Measurements from ENCODE around the gene SRPK2.
A peak's percentile ranks its signal among the peaks of the same experiment; 100 is the strongest.
"Not testable (repeated sequence)": the region's sequence is repeated elsewhere in the genome, so short reads cannot be mapped to it uniquely, and the experiment has no call there.

SRPK2 gene

DNA sequence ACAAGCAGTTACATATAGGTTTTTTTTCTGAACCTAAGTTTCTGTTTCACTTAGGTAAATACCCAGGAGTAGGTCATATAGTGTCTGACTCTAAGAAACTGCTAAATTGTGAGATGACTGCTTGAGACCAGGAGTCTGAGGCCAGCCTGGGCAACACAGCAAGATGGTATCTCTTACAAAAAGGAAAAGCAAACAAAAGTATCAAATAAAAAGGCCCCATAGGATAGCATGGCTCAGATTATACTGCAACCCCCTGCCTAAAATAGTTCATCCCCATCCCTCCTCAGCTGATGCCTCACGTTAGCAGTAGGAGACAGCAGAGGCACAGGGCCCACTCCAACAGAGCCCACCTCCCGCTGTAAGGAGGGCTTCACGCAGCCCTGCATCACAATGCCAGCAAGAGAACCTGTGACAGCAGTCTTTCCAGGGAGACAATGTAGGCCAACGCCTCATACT lies 90.3 kb downstream of the SRPK2 start:
- DNase-seq (ENCODE audit: low spot score): peak; percentile 67
- in situ Hi-C loops (cut with MboI; ENCODE audit: low sequenced_read_pairs, unreplicated experiment): no loop called here
- TF ChIP-seq, protein P1, sequence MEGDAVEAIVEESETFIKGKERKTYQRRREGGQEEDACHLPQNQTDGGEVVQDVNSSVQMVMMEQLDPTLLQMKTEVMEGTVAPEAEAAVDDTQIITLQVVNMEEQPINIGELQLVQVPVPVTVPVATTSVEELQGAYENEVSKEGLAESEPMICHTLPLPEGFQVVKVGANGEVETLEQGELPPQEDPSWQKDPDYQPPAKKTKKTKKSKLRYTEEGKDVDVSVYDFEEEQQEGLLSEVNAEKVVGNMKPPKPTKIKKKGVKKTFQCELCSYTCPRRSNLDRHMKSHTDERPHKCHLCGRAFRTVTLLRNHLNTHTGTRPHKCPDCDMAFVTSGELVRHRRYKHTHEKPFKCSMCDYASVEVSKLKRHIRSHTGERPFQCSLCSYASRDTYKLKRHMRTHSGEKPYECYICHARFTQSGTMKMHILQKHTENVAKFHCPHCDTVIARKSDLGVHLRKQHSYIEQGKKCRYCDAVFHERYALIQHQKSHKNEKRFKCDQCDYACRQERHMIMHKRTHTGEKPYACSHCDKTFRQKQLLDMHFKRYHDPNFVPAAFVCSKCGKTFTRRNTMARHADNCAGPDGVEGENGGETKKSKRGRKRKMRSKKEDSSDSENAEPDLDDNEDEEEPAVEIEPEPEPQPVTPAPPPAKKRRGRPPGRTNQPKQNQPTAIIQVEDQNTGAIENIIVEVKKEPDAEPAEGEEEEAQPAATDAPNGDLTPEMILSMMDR (IDR thresholded peaks at IDR 0.05; ENCODE audit: borderline replicate concordance, control extremely low read depth, extremely low read depth, insufficient read depth, missing control alignments): no peak

- no peak for DNase-seq (ENCODE audit: low spot score)
- in situ Hi-C loops (cut with MboI; ENCODE audit: low sequenced_read_pairs, unreplicated experiment): no loop called here
- TF ChIP-seq, protein P1 (IDR thresholded peaks at IDR 0.05; ENCODE audit: borderline replicate concordance, control extremely low read depth, extremely low read depth, insufficient read depth, missing control alignments): no peak
Measured at GRCh38 chr7:105297985-105298384, 90.7 kb downstream of the SRPK2 start.

DNA sequence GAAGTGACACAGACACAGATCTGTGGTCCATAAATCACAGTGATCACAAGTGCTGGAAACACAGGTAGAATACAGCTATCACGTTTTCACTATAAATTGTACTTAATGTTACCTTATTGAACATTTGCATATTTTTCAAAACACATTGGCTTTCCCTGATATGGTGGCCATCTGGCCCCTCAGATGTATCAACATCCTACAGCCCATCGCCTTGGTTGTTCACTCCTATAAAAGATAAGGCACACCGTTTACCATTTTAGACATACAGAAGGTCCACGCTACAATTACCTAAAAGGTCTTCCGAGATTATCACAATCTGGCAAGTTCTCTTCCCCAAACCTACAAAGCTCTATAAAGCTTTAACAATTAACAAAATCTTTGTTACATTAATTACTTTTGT lies 91.4 kb downstream of the SRPK2 start:
- in situ Hi-C loops (cut with MboI; ENCODE audit: low sequenced_read_pairs, unreplicated experiment): no loop called here
- no peak for DNase-seq (ENCODE audit: low spot score)
- TF ChIP-seq, protein P1 (IDR thresholded peaks at IDR 0.05; ENCODE audit: borderline replicate concordance, control extremely low read depth, extremely low read depth, insufficient read depth, missing control alignments): no peak

GRCh38 chr7:105296491-105296890 lies 92.2 kb downstream of the SRPK2 start:
- in situ Hi-C loops (cut with MboI; ENCODE audit: low sequenced_read_pairs, unreplicated experiment): no loop called here
- TF ChIP-seq, protein P1 (IDR thresholded peaks at IDR 0.05; ENCODE audit: borderline replicate concordance, control extremely low read depth, extremely low read depth, insufficient read depth, missing control alignments): no peak
- no peak for DNase-seq (ENCODE audit: low spot score)

DNA sequence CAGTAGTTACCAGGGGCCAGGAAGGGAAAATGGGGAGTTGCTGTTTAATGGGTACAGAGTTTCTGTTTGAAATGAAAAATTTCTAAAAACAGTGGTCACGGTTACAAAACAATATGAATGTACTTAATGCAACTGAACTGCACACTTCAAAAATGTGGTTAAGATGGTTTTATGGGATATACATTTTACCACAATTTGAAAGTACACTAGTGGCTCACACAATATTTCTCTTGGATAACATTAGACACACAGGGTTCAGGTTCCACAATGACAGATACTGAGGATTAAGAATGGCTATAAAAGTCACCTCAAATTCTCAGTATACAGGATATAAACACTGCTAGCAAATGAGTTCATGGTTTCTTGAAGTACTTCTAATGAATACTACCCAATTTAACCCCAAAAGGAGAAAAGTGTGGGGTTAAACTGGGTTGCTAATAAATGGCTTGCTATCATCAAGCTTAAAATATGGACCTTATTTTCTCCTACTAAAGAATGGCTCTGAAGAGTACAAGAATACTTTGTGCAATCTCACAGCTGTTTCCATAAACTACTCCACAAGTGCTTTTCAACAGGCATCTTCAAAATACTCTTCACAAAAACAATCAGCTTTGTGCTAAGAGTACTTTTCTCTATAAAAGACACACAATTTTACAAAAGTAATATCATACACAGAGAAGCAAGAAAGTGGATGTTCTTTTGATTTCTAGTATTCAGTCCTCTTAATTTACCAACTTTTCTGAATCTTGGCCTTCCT lies 92.9 kb downstream of the SRPK2 start:
- in situ Hi-C loops (cut with MboI; ENCODE audit: low sequenced_read_pairs, unreplicated experiment): no loop called here
- no peak for DNase-seq (ENCODE audit: low spot score)
- TF ChIP-seq, protein P1 (IDR thresholded peaks at IDR 0.05; ENCODE audit: borderline replicate concordance, control extremely low read depth, extremely low read depth, insufficient read depth, missing control alignments): no peak

DNA sequence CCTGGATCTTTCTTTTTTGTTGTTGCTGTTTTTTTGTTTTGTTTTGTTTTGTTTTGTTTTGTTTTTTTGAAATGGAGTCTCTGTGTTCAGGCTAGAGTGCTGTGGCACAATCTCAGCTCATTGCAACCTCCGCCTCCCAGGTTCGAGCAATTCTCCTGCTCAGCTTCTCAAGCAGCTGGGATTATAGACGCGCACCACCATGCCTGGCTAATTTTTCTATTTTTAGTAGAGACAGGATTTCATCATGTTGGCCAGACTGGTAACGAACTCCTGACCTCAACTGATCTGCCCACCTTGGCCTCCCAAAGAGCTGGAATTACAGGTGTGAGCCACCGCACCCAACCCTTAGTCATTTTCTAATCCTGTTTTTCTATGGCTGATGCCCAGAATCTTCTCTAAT lies 94.2 kb downstream of the SRPK2 start:
- DNase-seq (ENCODE audit: low spot score): not testable (repeated sequence)

GRCh38 chr7:105289704-105290103 lies 99.0 kb downstream of the SRPK2 start:
- TF ChIP-seq, protein P1 (IDR thresholded peaks at IDR 0.05; ENCODE audit: borderline replicate concordance, control extremely low read depth, extremely low read depth, insufficient read depth, missing control alignments): no peak
- in situ Hi-C loops (cut with MboI; ENCODE audit: low sequenced_read_pairs, unreplicated experiment): no loop called here

More for the DNA sequence above, 94.2 kb downstream of the SRPK2 start:
- in situ Hi-C loops (cut with MboI; ENCODE audit: low sequenced_read_pairs, unreplicated experiment): not testable (repeated sequence)

More at GRCh38 chr7:105289704-105290103, 99.0 kb downstream of the SRPK2 start:
- DNase-seq (ENCODE audit: low spot score): no peak
